NCI-H226 (cell line): Measurements from ENCODE around the gene RFT1.

Experiments used
- DNase-seq: peaks from one replicate; pipeline ENCODE4 v3.0.0-alpha.2; 2015

RFT1 gene

DNA sequence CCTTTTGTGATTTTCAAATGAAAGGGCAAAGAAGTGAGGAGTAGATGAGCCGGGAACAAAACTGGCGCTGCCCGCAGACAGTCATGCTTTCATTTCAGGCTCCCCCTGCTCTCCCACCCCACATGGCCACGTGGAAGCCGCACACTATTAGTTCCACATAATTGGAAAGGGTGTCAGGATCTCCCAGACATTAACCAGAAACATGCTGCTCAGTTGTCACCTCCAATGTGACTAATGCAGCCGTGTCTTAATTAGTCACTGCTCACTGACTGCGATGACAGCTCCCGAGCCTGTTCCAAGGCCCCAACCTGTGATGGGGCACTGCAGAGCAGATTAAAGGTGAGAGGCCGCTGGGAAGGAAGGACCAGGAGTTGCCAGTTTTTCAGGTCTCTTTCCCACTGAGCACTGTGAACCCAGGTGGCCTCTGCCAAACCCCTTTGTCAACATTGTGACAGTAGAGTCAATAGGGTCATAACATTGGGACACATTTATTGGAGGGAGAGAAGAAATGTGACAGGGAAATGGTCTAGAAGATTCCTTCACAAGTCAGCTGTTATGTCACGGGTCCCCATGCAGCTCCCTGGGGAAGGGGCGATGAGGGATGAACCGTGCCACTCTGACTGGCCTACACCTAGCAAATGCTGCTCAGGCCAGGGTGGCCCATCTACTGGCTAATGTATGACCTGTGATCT, 45.8 kb downstream of the RFT1 start:
- no peak for DNase-seq

DNA sequence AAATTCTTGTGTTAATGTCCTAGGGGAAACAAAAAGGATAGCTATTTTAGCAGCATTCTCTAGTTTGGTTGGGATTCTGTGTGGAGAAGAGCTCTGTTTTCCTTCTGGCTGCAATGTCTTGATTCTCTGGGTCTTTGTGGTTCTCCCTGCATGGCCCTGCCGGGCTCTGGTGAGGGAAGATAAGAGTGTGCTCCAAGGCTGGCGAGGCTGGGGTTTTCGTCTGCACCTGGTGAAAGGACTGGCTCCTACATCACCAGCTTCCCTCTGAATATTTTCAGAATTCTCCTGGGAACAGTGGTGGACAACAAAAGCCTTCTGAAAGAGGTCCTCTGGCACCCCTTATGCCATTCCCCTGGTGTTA, 46.3 kb downstream of the RFT1 start:
- DNase-seq, result no peak

- no peak for DNase-seq
Observed at GRCh38 chr3:53083521-53083920, 46.7 kb downstream of the RFT1 start.

- DNase-seq, result no peak
Observed at GRCh38 chr3:53082736-53083135, 47.5 kb downstream of the RFT1 start.

DNA sequence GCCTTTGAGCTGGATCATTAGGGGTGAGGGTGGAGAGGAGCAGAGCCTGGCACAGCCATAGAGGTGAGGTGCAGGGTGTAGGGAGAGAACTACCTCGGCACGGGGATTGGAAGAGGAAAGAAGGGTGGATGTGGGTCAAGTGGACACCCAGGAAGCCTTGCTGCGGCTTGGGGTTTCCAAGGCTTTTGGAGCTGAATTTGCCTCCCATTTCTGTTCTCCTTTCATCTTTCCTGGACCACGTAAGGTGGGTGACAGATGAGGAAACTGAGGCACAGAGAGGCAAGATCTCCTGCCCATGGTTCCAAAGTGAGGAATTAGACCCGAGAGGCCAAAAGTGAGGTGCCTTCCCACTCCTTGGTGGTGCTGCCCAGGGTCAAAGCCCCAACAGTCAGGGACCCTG, 48.9 kb downstream of the RFT1 start:
- no peak for DNase-seq

DNA sequence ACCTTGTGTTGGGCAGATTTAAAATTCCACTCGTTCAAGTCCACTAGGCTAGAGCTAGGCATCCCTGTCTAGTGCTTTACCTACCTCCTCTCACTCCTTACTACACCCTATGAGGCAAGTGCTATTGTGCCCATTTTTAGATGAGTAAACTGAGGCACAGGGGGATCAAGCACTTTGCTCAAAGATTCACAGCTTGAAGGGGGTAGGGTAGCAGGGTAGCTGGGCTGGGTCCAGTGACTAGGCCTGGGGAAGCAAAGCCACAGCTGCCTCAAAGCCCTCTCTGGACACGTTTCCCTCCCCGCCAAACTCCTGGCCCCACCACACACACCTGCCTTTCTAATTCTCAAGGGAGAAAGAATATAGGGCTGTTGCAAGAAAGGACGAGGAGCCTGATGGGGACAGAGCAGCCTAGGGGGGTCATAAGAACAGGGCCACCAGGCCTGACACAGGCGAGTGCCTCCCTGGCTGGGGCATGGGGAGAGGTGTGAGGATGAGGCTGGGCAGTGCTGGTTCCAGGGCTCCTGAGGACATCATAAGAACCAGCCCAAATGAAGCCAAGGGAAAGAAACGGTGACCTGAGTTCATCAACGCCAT, 49.5 kb downstream of the RFT1 start:
- DNase-seq, result no peak

DNA sequence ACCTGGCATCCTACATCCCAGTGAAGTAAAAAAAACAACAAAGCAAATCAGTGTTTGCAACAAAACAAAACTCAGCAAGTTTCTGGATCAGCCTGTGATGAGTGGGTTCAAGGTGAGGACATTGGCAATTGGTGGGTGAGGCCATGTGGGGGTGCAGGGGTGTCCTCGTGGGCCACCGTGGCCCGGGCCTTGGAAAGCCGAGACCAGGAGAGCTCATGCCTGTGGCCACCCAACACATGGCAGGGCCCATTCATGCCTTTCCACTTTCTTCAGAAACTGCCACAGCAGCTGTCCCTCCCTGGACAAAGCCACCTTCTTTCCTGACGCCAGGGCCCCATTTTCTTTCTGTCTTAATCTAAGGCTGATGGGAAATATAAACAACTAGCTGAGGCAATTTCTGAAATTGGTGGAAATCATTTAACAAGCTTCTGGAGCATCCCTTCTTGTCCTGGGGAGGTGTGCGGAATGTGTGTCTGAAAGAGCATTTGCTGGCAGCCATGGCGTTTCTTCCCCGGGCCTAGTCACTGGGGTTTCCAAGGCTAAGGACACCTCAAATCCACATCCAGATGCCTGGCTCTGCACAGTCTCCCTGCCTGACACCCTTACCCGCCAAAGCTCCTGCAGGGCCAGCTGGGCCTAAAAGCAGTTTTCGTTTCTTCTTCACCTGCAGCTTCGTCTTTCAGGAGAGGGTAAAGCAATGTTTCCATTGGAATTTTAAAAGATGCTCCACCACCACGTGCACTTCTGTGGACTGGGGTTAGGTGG, 50.3 kb downstream of the RFT1 start:
- DNase-seq, result no peak

GRCh38 chr3:53079147-53079546, 51.1 kb downstream of the RFT1 start:
- no peak for DNase-seq

- DNase-seq, result no peak
Observed at GRCh38 chr3:53078656-53079055, 51.6 kb downstream of the RFT1 start.

- no peak for DNase-seq
Observed at GRCh38 chr3:53077476-53078220, 52.6 kb downstream of the RFT1 start.

GRCh38 chr3:53075743-53076140, 54.5 kb downstream of the RFT1 start:
- DNase-seq, result no peak

DNA sequence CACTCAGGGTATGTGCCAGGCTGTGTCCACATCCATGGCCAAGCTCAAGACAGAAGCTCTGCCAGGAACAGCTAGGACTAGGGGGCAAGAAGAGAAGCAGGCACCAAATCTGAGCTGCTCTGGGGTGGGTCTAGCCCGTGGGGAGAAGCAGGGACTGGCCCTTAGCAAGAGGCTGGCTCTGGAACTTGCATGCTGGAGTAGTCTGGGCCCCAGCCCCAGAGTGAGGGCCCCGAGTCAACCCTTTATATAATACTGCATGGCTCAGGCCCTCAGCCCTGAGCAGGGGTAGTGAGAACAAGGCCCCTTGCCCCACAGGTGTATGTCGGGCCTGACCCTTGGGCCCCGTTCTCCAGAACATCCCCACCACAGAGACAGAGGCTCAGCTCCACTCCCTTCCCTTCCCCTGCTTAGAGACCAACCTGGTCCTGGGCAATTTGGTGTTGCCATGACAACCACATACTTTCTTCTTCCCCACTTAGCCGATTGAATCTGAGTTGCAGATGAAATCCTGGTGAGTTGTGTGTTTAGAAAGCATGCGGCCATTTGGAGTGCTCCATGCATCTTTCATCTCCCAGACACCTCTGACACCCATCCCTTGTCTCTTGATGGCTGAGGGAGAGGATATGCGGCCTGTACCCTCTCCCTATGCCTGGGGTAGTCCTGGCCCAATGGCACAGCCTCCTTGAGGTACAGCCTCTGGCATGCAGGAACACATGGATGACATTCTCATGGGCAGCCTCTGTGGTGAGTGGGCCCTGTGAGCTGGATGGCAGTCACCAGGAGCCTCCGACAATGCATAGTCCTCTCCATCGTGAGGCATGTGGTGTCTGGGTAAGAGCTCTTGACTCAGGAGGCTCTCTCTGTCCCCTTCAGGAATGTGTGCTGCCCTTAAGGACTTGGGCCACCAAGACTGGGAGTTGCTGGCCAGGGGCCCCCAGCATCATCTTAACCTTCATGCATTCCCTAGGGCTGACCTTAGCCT, 55.2 kb downstream of the RFT1 start:
- DNase-seq, result no peak

GRCh38 chr3:53074366-53074696, 55.9 kb downstream of the RFT1 start:
- no peak for DNase-seq

DNA sequence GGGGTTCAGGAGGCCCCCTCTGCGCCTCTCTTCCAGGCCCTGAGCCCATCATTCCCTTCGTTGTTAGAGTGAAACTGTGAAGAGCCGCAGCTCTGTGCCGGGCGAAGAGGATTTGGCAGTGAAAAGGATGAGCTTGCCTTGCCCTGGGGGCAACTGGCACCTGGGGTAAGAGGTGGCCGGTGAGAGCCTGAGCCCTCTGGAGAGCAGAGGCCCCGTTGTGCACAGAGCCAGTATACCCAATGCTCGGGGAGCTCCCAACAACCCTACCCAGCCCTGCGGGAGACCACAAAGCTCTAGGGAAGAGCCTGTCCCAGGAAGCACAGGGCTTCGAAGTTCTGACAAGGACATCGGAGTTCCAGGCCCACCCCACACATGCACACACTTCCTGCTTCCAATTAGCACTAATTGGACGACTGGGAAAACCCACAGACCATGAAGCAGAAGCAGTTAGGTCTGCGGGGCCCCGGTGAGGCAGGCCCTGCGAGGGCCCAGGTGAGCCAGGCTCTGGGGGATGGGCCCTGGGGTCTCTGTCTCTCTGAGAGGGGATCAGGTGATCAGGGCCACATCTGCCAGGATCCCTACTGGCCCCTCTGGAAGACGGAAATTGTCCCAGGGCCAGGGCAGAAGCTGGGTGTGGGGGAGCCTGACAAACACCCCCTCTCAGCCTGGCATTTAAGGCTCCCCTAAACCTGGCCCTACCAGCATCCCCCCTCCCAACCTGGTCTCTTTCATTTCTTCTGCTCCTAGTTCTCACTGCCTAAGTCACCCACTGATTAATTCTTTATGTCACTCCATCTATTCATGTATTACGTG, 56.5 kb downstream of the RFT1 start:
- no peak for DNase-seq

GRCh38 chr3:53072653-53073552, 57.3 kb downstream of the RFT1 start:
- DNase-seq, result no peak

- DNase-seq, result no peak
Observed at GRCh38 chr3:53071882-53072431, 58.3 kb downstream of the RFT1 start.

GRCh38 chr3:53069422-53070068, 60.7 kb downstream of the RFT1 start:
- DNase-seq, result no peak

DNA sequence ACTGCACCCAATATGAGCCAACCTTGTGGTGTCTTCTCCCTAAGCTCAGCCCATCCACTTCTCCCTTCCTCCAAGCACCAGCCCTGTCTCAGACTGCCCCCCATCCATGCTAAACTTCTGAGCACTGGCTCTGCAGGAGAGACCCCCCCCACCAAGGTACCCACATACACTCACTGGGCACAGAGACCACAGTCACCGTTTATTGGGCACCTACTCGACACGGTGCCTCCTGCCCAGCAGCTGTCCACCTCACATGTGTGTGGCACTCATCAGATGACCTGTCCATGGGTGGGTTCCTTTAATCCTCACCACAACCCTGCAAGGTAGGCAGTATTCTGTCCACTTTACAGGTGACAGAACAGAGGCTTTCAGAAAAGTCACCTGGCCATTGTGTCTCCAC, 62.1 kb downstream of the RFT1 start:
- DNase-seq, result no peak

DNA sequence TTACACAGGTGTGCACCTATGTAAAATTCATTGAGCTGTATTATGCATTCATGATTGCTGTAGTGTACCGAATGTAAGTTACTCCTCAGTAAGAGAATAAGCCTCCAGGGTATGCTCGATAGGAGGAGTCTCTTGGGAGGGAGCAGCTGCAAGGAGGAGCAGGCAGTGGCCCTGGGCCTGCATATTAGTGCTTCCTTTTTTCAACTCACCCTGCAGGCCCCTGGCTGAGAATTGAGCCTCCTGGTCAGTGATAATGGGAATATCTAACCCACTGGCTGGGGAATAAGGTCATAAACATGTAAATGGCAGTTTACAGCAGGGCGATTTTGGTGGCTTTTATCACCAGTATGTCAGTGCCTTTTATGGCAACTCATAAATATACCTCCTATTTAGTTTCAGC, 62.7 kb downstream of the RFT1 start:
- DNase-seq, result no peak
